ENCODE measurements around the gene ROR1.

DNA sequence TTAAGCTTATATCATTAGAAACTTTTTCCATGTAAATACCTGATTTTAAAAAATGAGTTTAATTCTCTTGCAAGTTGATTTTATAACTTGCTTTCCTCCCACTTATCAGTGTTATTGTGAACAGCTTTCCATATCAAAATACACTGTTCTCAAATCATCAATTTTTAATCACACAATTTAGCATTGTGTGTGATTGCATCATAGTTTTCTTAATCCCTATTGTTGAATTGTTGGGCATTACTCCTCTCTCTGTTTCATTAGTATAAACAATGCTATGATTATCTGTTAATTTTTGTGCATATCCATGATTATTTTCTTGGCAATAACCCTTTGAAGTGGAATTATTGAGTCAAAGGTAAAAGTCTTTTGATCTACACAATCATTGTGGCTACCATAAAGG lies 48.7 kb downstream of the ROR1 start:
- TF ChIP-seq, protein P1, sequence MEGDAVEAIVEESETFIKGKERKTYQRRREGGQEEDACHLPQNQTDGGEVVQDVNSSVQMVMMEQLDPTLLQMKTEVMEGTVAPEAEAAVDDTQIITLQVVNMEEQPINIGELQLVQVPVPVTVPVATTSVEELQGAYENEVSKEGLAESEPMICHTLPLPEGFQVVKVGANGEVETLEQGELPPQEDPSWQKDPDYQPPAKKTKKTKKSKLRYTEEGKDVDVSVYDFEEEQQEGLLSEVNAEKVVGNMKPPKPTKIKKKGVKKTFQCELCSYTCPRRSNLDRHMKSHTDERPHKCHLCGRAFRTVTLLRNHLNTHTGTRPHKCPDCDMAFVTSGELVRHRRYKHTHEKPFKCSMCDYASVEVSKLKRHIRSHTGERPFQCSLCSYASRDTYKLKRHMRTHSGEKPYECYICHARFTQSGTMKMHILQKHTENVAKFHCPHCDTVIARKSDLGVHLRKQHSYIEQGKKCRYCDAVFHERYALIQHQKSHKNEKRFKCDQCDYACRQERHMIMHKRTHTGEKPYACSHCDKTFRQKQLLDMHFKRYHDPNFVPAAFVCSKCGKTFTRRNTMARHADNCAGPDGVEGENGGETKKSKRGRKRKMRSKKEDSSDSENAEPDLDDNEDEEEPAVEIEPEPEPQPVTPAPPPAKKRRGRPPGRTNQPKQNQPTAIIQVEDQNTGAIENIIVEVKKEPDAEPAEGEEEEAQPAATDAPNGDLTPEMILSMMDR (IDR thresholded peaks at IDR 0.05): no peak
- TF ChIP-seq POLR2A (IDR thresholded peaks at IDR 0.05): no peak

Data from uterus (tissue), 2 donors.